WTC11 (cell line): ENCODE measurements around the gene IL6R. TPM values are rescaled to one million over a fixed set of nuclear protein-coding genes. Genes with fewer than 3 reads are reported as not detected.

Experiments
- ATAC-seq: fragments of 200-7000 bp; cut with Tn5 transposase; 2 replicates; pipeline ENCODE4 v1.10.0; 2021; ENCODE audit warnings: mild to moderate bottlenecking, moderate library complexity
- CTCF ChIA-PET: fragments of 300-600 bp; sonication (Branson Sonifier 250); formaldehyde crosslinking; loops from one replicate; lab custom pipeline; 2021; ENCODE audit warnings: antibody characterized with exemption; lab: Charles Lee
- POLR2A ChIA-PET: fragments of 350-600 bp; sonication (Branson Sonifier 250); formaldehyde crosslinking; loops from one replicate; lab custom pipeline; 2021; ENCODE audit warnings: antibody characterized with exemption; lab: Charles Lee
- DNase-seq: peaks from one replicate; pipeline ENCODE4 v3.0.0; 2021; ENCODE audit warnings: low spot score
- H3K27ac Mint-ChIP-seq: 2 replicates; pipeline ENCODE4 v1.8.0; 2021; ENCODE audit warnings: mixed read lengths
- H3K27me3 Mint-ChIP-seq: 2 replicates; pipeline ENCODE4 v1.8.0; 2021; ENCODE audit warnings: low read depth, mild to moderate bottlenecking, moderate library complexity, mixed read lengths
- H3K36me3 Mint-ChIP-seq: 2 replicates; pipeline ENCODE4 v1.8.0; 2021; ENCODE audit warnings: mixed read lengths
- H3K4me1 Mint-ChIP-seq: 2 replicates; pipeline ENCODE4 v1.8.0; 2022; ENCODE audit warnings: mixed read lengths
- H3K4me3 Mint-ChIP-seq: 2 replicates; pipeline ENCODE4 v1.8.0; 2021; ENCODE audit warnings: mild to moderate bottlenecking, moderate library complexity, mixed read lengths
- H3K9me3 Mint-ChIP-seq: 2 replicates; pipeline ENCODE4 v1.8.0; 2021; ENCODE audit warnings: mixed read lengths
- ATF1 ChIP-seq: sonication (generic); formaldehyde crosslinking; IDR thresholded peaks from 2 replicates; pipeline ENCODE4 v1.8.1; 2023; ENCODE audit warnings: mild to moderate bottlenecking, moderate library complexity, missing genetic modification reagents
- CDX4 ChIP-seq: fragments of 250-450 bp; sonication (Bioruptor Pico); IDR thresholded peaks from 2 replicates; pipeline ENCODE4 v1.9.0; 2021; ENCODE audit warnings: moderate library complexity, mild to moderate bottlenecking, inconsistent platforms, borderline replicate concordance
- CREB1 ChIP-seq: sonication (generic); formaldehyde crosslinking; IDR thresholded peaks from 2 replicates; pipeline ENCODE4 v1.8.0; 2023; ENCODE audit warnings: mild to moderate bottlenecking, missing genetic modification reagents
- EMX1 ChIP-seq: fragments of 250-450 bp; sonication (Bioruptor Pico); IDR thresholded peaks from 2 replicates; pipeline ENCODE4 v1.8.0; 2021; ENCODE audit warnings: mild to moderate bottlenecking
- FOXJ3 ChIP-seq: sonication (generic); formaldehyde crosslinking; IDR thresholded peaks from 2 replicates; pipeline ENCODE4 v1.9.0; 2021; ENCODE audit warnings: missing genetic modification reagents, mild to moderate bottlenecking, borderline replicate concordance
- GABPB1 ChIP-seq: sonication (generic); formaldehyde crosslinking; IDR thresholded peaks from 2 replicates; pipeline ENCODE4 v1.8.1; 2023; ENCODE audit warnings: mild to moderate bottlenecking, missing genetic modification reagents
- IRF2 ChIP-seq: sonication (generic); formaldehyde crosslinking; IDR thresholded peaks from 2 replicates; pipeline ENCODE4 v1.8.0; 2022; ENCODE audit warnings: low read depth, missing genetic modification reagents, borderline replicate concordance
- MYBL2 ChIP-seq: sonication (generic); formaldehyde crosslinking; IDR thresholded peaks from 2 replicates; pipeline ENCODE4 v1.8.1; 2023; ENCODE audit warnings: mild to moderate bottlenecking, moderate library complexity, missing genetic modification reagents
- PRDM15 ChIP-seq: sonication (generic); formaldehyde crosslinking; IDR thresholded peaks from 2 replicates; pipeline ENCODE4 v1.8.0; 2022; ENCODE audit warnings: missing genetic modification reagents
- SMAD4 ChIP-seq: sonication (generic); formaldehyde crosslinking; IDR thresholded peaks from 2 replicates; pipeline ENCODE4 v1.8.0; 2022; ENCODE audit warnings: mild to moderate bottlenecking, missing genetic modification reagents
- TEAD1 ChIP-seq: sonication (generic); formaldehyde crosslinking; IDR thresholded peaks from 2 replicates; pipeline ENCODE4 v1.8.0; 2022; ENCODE audit warnings: mild to moderate bottlenecking, missing genetic modification reagents
- USF2 ChIP-seq: sonication (generic); formaldehyde crosslinking; IDR thresholded peaks from 2 replicates; pipeline ENCODE4 v1.8.1; 2023; ENCODE audit warnings: mild to moderate bottlenecking, missing genetic modification reagents, moderate library complexity
- ZNF219 ChIP-seq: sonication (generic); formaldehyde crosslinking; IDR thresholded peaks from 2 replicates; pipeline ENCODE4 v1.8.0; 2023; ENCODE audit warnings: missing genetic modification reagents, mild to moderate bottlenecking, borderline replicate concordance
- ZNF232 ChIP-seq: sonication (generic); formaldehyde crosslinking; IDR thresholded peaks from 2 replicates; pipeline ENCODE4 v1.8.0; 2022; ENCODE audit warnings: mild to moderate bottlenecking, missing genetic modification reagents
- ZNF396 ChIP-seq: fragments of 250-450 bp; sonication (Bioruptor Pico); IDR thresholded peaks from 2 replicates; pipeline ENCODE4 v1.8.0; 2021; ENCODE audit warnings: mild to moderate bottlenecking, moderate library complexity, borderline replicate concordance
- ZNF425 ChIP-seq: fragments of 250-450 bp; sonication (Bioruptor Pico); conservative IDR thresholded peaks from 2 replicates; pipeline ENCODE4 v1.9.0; 2021; ENCODE audit warnings: mild to moderate bottlenecking
- ZNF671 ChIP-seq: fragments of 250-450 bp; sonication (Bioruptor Pico); IDR thresholded peaks from 2 replicates; pipeline ENCODE4 v1.8.0; 2021; ENCODE audit warnings: mild to moderate bottlenecking
- ZSCAN18 ChIP-seq: fragments of 250-450 bp; sonication (Bioruptor Pico); IDR thresholded peaks from 2 replicates; pipeline ENCODE4 v2.1.2; 2022; ENCODE audit warnings: mild to moderate bottlenecking, moderate library complexity
- total RNA-seq: library from RNA; stranded (reverse); gene quantifications from 3 replicates; pipeline ENCODE4 v1.2.3, GENCODE V29; 2021

The IL6R gene
- total RNA-seq, 1 experiment from 2014 or later = 7.0 TPM

GRCh38 chr1:154460695-154461260 lies 55.6 kb downstream of the IL6R start:
- Mint-ChIP-seq H3K27ac (no peak overlapping the region), H3K4me3 (no peak overlapping the region), H3K36me3 (no peaks in the 10 kb centered on the region), H3K27me3 (no peaks in the 10 kb centered on the region), H3K4me1 (peaks cover 3% of the 10 kb centered on the region; the same call in 1 of the 2 replicates), H3K9me3 (no peaks in the 10 kb centered on the region)
- ChIA-PET CTCF (interaction anchor here (1.2 to 1.4 kb wide), 4 partner anchors 19 to 134 kb away, joined by 3 to 7 read pairs (median 3); no protein-coding TSS in a partner anchor), POLR2A (no interaction called here)
- TF ChIP-seq ZNF219 (CRISPR knock-in tag) (no peak), FOXJ3 (CRISPR knock-in tag) (no peak), CDX4 (CRISPR knock-in tag) (no peak), GABPB1 (CRISPR knock-in tag) (no peak), MYBL2 (no peak), SMAD4 (CRISPR knock-in tag) (no peak), TEAD1 (no peak), PRDM15 (CRISPR knock-in tag) (no peak), CREB1 (CRISPR knock-in tag) (no peak), ZNF396 (CRISPR knock-in tag) (no peak), EMX1 (CRISPR knock-in tag) (no peak), ATF1 (CRISPR knock-in tag) (no peak), ZNF232 (CRISPR knock-in tag) (no peak), ZSCAN18 (CRISPR knock-in tag) (no peak), USF2 (CRISPR knock-in tag) (no peak), ZNF671 (no peak), ZNF425 (no peak), IRF2 (CRISPR knock-in tag) (no peak)
- ATAC-seq (no peak), DNase-seq (no peak)
